ENCODE results near the gene GALNT7. TPM values are rescaled to one million over a fixed set of nuclear protein-coding genes. Genes with fewer than 3 reads are reported as not detected.

Gene GALNT7
- total RNA-seq, 1 experiment from 2014 or later: 13.8 TPM

GRCh38 chr4:173152104-173152503, 16.5 kb upstream of the GALNT7 start:
- Histone ChIP-seq H3K36me3 (ENCODE audit: low read depth, low read length) (no peaks in the 10 kb centered on the region), H3K9ac (ENCODE audit: low read length) (no peak overlapping the region), H4K20me1 (ENCODE audit: low read length) (no peaks in the 10 kb centered on the region), H3K79me2 (ENCODE audit: low read length) (no peaks in the 10 kb centered on the region), H3K9me2 (replicated peaks; ENCODE audit: low read length) (no peaks in the 10 kb centered on the region), H3K27me3 (ENCODE audit: low read length) (no peaks in the 10 kb centered on the region), H3K4me2 (ENCODE audit: low read length) (no peak overlapping the region), H3K9me3 (ENCODE audit: low read length) (no peaks in the 10 kb centered on the region), H2AFZ (ENCODE audit: low read length) (no peak overlapping the region), H3F3A (ENCODE audit: low read length, unreplicated experiment) (no peaks in the 10 kb centered on the region), H3K4me1 (ENCODE audit: insufficient read depth, low read length) (no peaks in the 10 kb centered on the region), H3K4me3 (ENCODE audit: low read length) (no peak overlapping the region), H3K27ac (ENCODE audit: low read length) (no peak overlapping the region)
- intact Hi-C loops (cut with micrococcal nuclease): no loop called here
- ChIA-PET POLR2A (ENCODE audit: unreplicated experiment) (no interaction called here), CTCF (no interaction called here)
- no TSS peak for BruUV-seq (replicated peaks)
- no peak for ATAC-seq
- TF ChIP-seq, protein P1, sequence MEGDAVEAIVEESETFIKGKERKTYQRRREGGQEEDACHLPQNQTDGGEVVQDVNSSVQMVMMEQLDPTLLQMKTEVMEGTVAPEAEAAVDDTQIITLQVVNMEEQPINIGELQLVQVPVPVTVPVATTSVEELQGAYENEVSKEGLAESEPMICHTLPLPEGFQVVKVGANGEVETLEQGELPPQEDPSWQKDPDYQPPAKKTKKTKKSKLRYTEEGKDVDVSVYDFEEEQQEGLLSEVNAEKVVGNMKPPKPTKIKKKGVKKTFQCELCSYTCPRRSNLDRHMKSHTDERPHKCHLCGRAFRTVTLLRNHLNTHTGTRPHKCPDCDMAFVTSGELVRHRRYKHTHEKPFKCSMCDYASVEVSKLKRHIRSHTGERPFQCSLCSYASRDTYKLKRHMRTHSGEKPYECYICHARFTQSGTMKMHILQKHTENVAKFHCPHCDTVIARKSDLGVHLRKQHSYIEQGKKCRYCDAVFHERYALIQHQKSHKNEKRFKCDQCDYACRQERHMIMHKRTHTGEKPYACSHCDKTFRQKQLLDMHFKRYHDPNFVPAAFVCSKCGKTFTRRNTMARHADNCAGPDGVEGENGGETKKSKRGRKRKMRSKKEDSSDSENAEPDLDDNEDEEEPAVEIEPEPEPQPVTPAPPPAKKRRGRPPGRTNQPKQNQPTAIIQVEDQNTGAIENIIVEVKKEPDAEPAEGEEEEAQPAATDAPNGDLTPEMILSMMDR (conservative IDR thresholded peaks at IDR 0.05; ENCODE audit: low read depth, low read length): no peak
- no peak for TF ChIP-seq EZH2phosphoT487 (IDR thresholded peaks at IDR 0.05; ENCODE audit: borderline replicate concordance, low read length)
- TF ChIP-seq EZH2 (IDR thresholded peaks at IDR 0.05; ENCODE audit: low read length, unreplicated experiment): no peak
- no peak for DNase-seq

DNA sequence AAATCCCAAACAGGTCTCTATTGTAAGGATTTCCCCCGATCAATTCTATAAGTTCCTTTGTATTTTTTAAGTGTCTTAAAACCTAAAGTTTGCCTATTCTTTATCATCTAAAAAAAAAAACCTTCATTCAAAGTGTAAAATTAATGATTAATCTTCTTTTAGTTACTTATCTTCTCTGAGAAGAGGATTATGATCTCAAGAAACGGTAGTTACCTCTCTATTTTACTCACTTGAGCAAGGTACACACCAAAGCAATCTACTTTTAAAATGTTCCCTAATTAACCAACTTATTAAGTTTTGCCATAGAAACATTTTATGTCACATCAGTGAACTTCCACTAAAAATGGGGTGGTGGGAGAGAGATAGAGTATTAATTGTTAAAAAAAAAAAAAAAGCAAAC, 15.2 kb upstream of the GALNT7 start:
- TF ChIP-seq, protein P1 (conservative IDR thresholded peaks at IDR 0.05; ENCODE audit: low read depth, low read length): no peak
- no peak for TF ChIP-seq EZH2phosphoT487 (IDR thresholded peaks at IDR 0.05; ENCODE audit: borderline replicate concordance, low read length)
- no peak for TF ChIP-seq EZH2 (IDR thresholded peaks at IDR 0.05; ENCODE audit: low read length, unreplicated experiment)
- Histone ChIP-seq H3K9ac (ENCODE audit: low read length) (no peak overlapping the region), H3K27me3 (ENCODE audit: low read length) (no peaks in the 10 kb centered on the region), H3K4me1 (ENCODE audit: insufficient read depth, low read length) (no peaks in the 10 kb centered on the region), H3K27ac (ENCODE audit: low read length) (no peak overlapping the region), H3K4me3 (ENCODE audit: low read length) (no peak overlapping the region), H3K36me3 (ENCODE audit: low read depth, low read length) (no peaks in the 10 kb centered on the region), H3K4me2 (ENCODE audit: low read length) (no peak overlapping the region), H3K79me2 (ENCODE audit: low read length) (no peaks in the 10 kb centered on the region), H2AFZ (ENCODE audit: low read length) (no peak overlapping the region), H3F3A (ENCODE audit: low read length, unreplicated experiment) (no peaks in the 10 kb centered on the region), H4K20me1 (ENCODE audit: low read length) (no peaks in the 10 kb centered on the region), H3K9me3 (ENCODE audit: low read length) (no peaks in the 10 kb centered on the region), H3K9me2 (replicated peaks; ENCODE audit: low read length) (no peaks in the 10 kb centered on the region)
- no TSS peak for BruUV-seq (replicated peaks)
- no peak for DNase-seq
- ATAC-seq: no peak
- intact Hi-C loops (cut with micrococcal nuclease): no loop called here
- ChIA-PET POLR2A (ENCODE audit: unreplicated experiment) (no interaction called here), CTCF (no interaction called here)

- H3K79me2 ChIP-seq (ENCODE audit: low read length): no peaks in the 10 kb centered on the region
- H3K9me2 ChIP-seq (replicated peaks; ENCODE audit: low read length): no peaks in the 10 kb centered on the region
- ATAC-seq (no peak), DNase-seq (no peak)
- BruUV-seq (replicated peaks): no TSS peak
- H3K27me3 ChIP-seq (ENCODE audit: low read length): no peaks in the 10 kb centered on the region
- no peak overlapping the region for H3K27ac ChIP-seq (ENCODE audit: low read length)
- H3K36me3 ChIP-seq (ENCODE audit: low read depth, low read length): no peaks in the 10 kb centered on the region
- H3K9me3 ChIP-seq (ENCODE audit: low read length): no peaks in the 10 kb centered on the region
- H3K4me1 ChIP-seq (ENCODE audit: insufficient read depth, low read length): no peaks in the 10 kb centered on the region
- no peaks in the 10 kb centered on the region for H4K20me1 ChIP-seq (ENCODE audit: low read length)
- H2AFZ ChIP-seq (ENCODE audit: low read length): no peak overlapping the region
- H3K9ac ChIP-seq (ENCODE audit: low read length): no peak overlapping the region
- H3K4me3 ChIP-seq (ENCODE audit: low read length): no peak overlapping the region
- ChIA-PET POLR2A (ENCODE audit: unreplicated experiment) (no interaction called here), CTCF (no interaction called here)
- H3K4me2 ChIP-seq (ENCODE audit: low read length): no peak overlapping the region
- intact Hi-C loops (cut with micrococcal nuclease): no loop called here
- TF ChIP-seq, protein P1 (conservative IDR thresholded peaks at IDR 0.05; ENCODE audit: low read depth, low read length): no peak
- TF ChIP-seq EZH2phosphoT487 (IDR thresholded peaks at IDR 0.05; ENCODE audit: borderline replicate concordance, low read length) (no peak), EZH2 (IDR thresholded peaks at IDR 0.05; ENCODE audit: low read length, unreplicated experiment) (no peak)
- H3F3A ChIP-seq (ENCODE audit: low read length, unreplicated experiment): no peaks in the 10 kb centered on the region
Observed at GRCh38 chr4:173159791-173160190, 8.8 kb upstream of the GALNT7 start.

Measured in PC-3 (cell line).